MM.1S (cell line): ENCODE data around the gene CCDC69.

ENCODE experiments used
- DNase-seq: peaks from one replicate; pipeline ENCODE4 v3.0.0-alpha.2; 2015
- H2AFZ ChIP-seq: fragments of 300-600 bp; sonication (generic); 2 replicates; pipeline ENCODE4 v1.6.0; 2016; ENCODE audit warnings: antibody characterized with exemption, low read length
- H3F3A ChIP-seq: fragments of 300-600 bp; sonication (generic); 2 replicates; pipeline ENCODE4 v1.6.1; 2016; ENCODE audit warnings: mild to moderate bottlenecking, antibody characterized with exemption, low read length, moderate library complexity, mixed read lengths; ENCODE audit not compliant: insufficient read depth
- H3K27ac ChIP-seq: fragments of 300-600 bp; sonication (generic); 2 replicates; pipeline ENCODE4 v1.5.1; 2016; ENCODE audit warnings: mild to moderate bottlenecking, low read length
- H3K27me3 ChIP-seq: fragments of 300-600 bp; sonication (generic); replicated peaks from 2 replicates; pipeline ENCODE4 v1.6.0; 2016; ENCODE audit warnings: low read length; ENCODE audit not compliant: insufficient read depth
- H3K36me3 ChIP-seq: fragments of 300-600 bp; sonication (generic); replicated peaks from 2 replicates; pipeline ENCODE4 v1.6.1; 2016; ENCODE audit warnings: mild to moderate bottlenecking, low read length, mixed read lengths; ENCODE audit not compliant: insufficient read depth
- H3K4me1 ChIP-seq: fragments of 300-600 bp; sonication (generic); 2 replicates; pipeline ENCODE4 v1.6.1; 2016; ENCODE audit warnings: low read length, mixed read lengths
- H3K4me2 ChIP-seq: fragments of 300-600 bp; sonication (generic); 2 replicates; pipeline ENCODE4 v1.6.0; 2016; ENCODE audit warnings: low read depth, low read length
- H3K4me3 ChIP-seq: fragments of 300-600 bp; sonication (generic); 2 replicates; pipeline ENCODE4 v1.5.1; 2016; ENCODE audit warnings: low read length, mixed read lengths
- H3K79me2 ChIP-seq: fragments of 300-600 bp; sonication (generic); 2 replicates; pipeline ENCODE4 v1.6.1; 2016; ENCODE audit warnings: mixed run types, low read length, mixed read lengths
- H3K9ac ChIP-seq: fragments of 300-600 bp; sonication (generic); 2 replicates; pipeline ENCODE4 v1.6.1; 2016; ENCODE audit warnings: low read length, mixed read lengths
- H3K9me2 ChIP-seq: fragments of 300-600 bp; sonication (generic); replicated peaks from 2 replicates; pipeline ENCODE4 v1.6.1; 2016; ENCODE audit warnings: mild to moderate bottlenecking, low read length, mixed read lengths; ENCODE audit not compliant: insufficient read depth
- H3K9me3 ChIP-seq: fragments of 300-600 bp; sonication (generic); replicated peaks from 2 replicates; pipeline ENCODE4 v1.6.1; 2016; ENCODE audit warnings: mild to moderate bottlenecking, low read length, mixed read lengths; ENCODE audit not compliant: insufficient read depth
- H4K20me1 ChIP-seq: fragments of 300-600 bp; sonication (generic); 2 replicates; pipeline ENCODE4 v1.6.1; 2016; ENCODE audit warnings: mild to moderate bottlenecking, low read length, moderate library complexity, mixed read lengths; ENCODE audit not compliant: insufficient read depth
- EZH2 ChIP-seq: fragments of 300-600 bp; sonication (generic); optimal IDR thresholded peaks from 2 replicates; pipeline ENCODE3; 2017; ENCODE audit warnings: low read depth, mild to moderate bottlenecking, antibody characterized with exemption, low read length, mixed read lengths
- EZH2phosphoT487 ChIP-seq: fragments of 300-600 bp; sonication (generic); IDR thresholded peaks from 2 replicates; pipeline ENCODE4 v1.6.1; 2018; ENCODE audit warnings: antibody characterized with exemption, low read length
- TF ChIP-seq, protein P1 (sequence below): fragments of 300-600 bp; sonication (generic); IDR thresholded peaks from 2 replicates; pipeline ENCODE4 v1.5.1; 2016; ENCODE audit warnings: antibody characterized with exemption, low read length, mixed read lengths

CCDC69 gene

DNA sequence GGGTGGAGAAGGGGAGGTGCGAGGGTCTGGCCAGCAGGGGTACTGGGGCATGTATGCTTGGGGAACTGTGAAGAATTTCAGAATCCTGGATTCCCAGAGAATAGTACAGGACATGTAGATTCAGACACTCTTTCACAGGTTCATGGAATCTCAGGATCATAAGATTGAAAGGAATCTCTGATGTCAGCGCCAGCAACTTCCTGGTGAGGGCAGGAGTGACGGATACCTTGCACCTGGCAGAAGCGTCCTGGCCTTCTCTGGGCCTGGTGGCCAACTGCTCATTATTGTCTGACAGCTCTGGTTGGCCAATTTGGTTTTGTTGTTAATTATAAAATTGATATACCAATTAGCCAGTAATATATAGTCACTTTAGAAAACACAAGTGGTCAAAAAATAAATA is 36.0 kb upstream of the CCDC69 start:
- peaks cover 17% of the 10 kb centered on the region for H3K4me1 ChIP-seq
- H3F3A ChIP-seq = peaks cover 4% of the 10 kb centered on the region; the same call in 1 of the 2 replicates
- no peak overlapping the region for H3K9ac ChIP-seq
- H3K9me3 ChIP-seq = no peaks in the 10 kb centered on the region
- no peaks in the 10 kb centered on the region for H4K20me1 ChIP-seq
- TF ChIP-seq, protein P1, sequence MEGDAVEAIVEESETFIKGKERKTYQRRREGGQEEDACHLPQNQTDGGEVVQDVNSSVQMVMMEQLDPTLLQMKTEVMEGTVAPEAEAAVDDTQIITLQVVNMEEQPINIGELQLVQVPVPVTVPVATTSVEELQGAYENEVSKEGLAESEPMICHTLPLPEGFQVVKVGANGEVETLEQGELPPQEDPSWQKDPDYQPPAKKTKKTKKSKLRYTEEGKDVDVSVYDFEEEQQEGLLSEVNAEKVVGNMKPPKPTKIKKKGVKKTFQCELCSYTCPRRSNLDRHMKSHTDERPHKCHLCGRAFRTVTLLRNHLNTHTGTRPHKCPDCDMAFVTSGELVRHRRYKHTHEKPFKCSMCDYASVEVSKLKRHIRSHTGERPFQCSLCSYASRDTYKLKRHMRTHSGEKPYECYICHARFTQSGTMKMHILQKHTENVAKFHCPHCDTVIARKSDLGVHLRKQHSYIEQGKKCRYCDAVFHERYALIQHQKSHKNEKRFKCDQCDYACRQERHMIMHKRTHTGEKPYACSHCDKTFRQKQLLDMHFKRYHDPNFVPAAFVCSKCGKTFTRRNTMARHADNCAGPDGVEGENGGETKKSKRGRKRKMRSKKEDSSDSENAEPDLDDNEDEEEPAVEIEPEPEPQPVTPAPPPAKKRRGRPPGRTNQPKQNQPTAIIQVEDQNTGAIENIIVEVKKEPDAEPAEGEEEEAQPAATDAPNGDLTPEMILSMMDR = no peak
- TF ChIP-seq EZH2 (no peak), EZH2phosphoT487 (no peak)
- H3K4me3 ChIP-seq = no peak overlapping the region
- DNase-seq = no peak
- no peaks in the 10 kb centered on the region for H3K27me3 ChIP-seq
- no peak overlapping the region for H3K27ac ChIP-seq
- H3K79me2 ChIP-seq = peaks cover 45% of the 10 kb centered on the region
- no peak overlapping the region for H3K4me2 ChIP-seq
- H3K36me3 ChIP-seq = no peaks in the 10 kb centered on the region
- no peak overlapping the region for H2AFZ ChIP-seq
- no peaks in the 10 kb centered on the region for H3K9me2 ChIP-seq

DNA sequence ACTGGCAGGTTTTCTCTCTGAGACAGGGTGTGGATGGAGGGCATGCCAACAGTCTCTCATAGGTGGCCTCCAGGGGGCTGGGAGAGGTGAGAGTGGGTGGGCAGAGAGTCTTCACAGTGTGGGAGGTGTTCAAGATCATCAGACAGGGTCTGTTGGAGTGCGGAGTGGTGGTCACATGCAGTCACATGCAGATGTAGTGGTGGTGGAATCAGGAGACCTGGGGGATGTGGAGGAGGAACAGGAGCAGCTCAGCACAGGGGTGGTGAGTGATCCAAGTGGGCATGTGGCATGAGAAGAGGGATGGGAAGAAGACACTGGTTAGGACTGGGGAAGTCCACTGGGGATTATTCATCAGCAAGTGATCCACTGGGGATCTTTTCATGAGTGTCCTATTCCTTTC is 34.9 kb upstream of the CCDC69 start:
- Histone ChIP-seq H3F3A (peaks cover 10% of the 10 kb centered on the region), H3K9ac (no peak overlapping the region), H3K27me3 (no peaks in the 10 kb centered on the region), H3K4me3 (no peak overlapping the region), H3K36me3 (no peaks in the 10 kb centered on the region), H3K27ac (no peak overlapping the region), H3K4me2 (no peak overlapping the region), H2AFZ (no peak overlapping the region), H3K9me2 (no peaks in the 10 kb centered on the region), H3K9me3 (no peaks in the 10 kb centered on the region), H3K79me2 (peaks cover 57% of the 10 kb centered on the region), H4K20me1 (no peaks in the 10 kb centered on the region), H3K4me1 (peaks cover 27% of the 10 kb centered on the region)
- TF ChIP-seq, protein P1 = no peak
- TF ChIP-seq EZH2 (no peak), EZH2phosphoT487 (no peak)
- no peak for DNase-seq

DNA sequence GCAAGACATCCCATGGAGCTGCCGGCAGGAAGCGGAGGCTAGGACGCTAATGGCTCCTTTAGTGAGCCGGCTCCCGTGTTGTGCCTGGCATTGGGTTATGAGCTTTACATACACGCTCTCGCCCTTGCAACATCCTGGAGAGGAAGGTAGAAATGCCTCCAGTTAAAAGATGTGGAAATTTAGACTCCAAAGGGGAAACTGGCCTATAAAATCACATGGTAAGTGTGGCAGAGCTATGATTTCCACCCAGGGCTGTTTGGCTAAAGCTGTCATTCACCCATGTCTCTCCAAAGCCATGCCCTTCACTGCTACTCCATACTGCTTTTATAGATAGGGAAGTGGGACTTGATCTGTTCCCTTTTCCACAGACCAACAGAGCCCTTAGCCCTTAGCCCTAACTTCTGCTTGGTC is 34.3 kb upstream of the CCDC69 start:
- Histone ChIP-seq H3K79me2 (peaks cover 63% of the 10 kb centered on the region), H3K27ac (no peak overlapping the region), H3K4me2 (no peak overlapping the region), H3K9me2 (no peaks in the 10 kb centered on the region), H3K4me1 (peaks cover 27% of the 10 kb centered on the region), H3F3A (peaks cover 10% of the 10 kb centered on the region), H3K9ac (no peak overlapping the region), H2AFZ (no peak overlapping the region), H3K36me3 (no peaks in the 10 kb centered on the region), H4K20me1 (no peaks in the 10 kb centered on the region), H3K9me3 (no peaks in the 10 kb centered on the region), H3K4me3 (no peak overlapping the region), H3K27me3 (no peaks in the 10 kb centered on the region)
- no peak for DNase-seq
- TF ChIP-seq, protein P1 = no peak
- TF ChIP-seq EZH2phosphoT487 (no peak), EZH2 (no peak)
